Placental epithelial cell (primary cell): ENCODE measurements around the gene ARHGDIG. TPM values are rescaled to one million over a fixed set of nuclear protein-coding genes. Genes with fewer than 3 reads are reported as not detected.

Experiments used
- total RNA-seq: library from RNA; depleted of rRNA; stranded (reverse); fragments of >200 nt; gene quantifications from 2 replicates; pipeline ENCODE4 v1.2.3, GENCODE V29; 2012

Gene ARHGDIG
- not detected in 2 replicates for total RNA-seq

DNA sequence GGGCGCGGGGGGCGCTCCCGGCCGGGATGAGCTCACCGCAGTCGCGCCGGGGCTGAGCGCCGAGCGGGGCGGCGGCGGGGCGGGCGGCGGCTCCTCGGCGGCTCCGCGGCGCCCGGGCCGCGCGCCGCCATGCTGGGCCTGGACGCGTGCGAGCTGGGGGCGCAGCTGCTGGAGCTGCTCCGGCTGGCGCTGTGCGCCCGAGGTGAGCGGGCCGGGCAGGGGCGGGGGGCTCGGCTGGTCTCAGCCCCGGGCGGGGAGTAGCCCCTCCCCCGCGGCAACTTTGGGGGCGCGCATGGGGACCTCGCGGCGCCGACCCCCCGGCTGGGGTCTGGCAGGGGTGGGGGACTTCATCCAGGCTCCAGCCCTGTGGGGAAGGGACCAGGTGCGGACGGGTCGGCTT, at the start of gene ARHGDIG:
TSS of gene ARHGDIG (plus strand) at position 40 of the 400 bp plus-strand sequence. CDS start at position 130, 90 bp downstream.

GRCh38 chr16:234468-235305, 45.7 kb upstream of the ARHGDIG start, which contains the start of gene FAM234A:
FAM234A (plus strand) TSS chr16:234821; CDS start chr16:254414, 19,593 bp downstream.

DNA sequence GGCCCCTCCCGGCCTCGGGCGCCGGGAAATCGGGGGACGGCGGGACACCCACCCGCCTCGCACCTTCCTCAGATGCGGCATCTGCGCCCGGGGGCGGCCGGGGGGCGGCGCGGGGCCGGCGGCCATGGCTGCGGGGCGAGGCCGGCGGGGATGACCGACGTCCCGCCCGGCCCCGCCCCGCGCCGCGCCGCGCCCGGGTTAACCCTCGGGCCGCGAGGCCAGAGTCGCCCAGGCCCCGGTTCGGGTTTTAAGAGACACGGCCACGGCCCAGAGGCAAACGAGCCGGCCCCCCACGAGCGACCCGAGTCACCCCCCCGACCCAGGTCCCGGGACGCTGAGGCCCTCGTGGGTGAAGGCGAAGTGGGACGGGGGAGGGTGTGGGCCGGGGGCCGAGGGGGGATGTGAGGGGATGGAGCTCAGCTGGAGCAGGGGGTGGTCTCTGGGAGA, 4.6 kb upstream of the ARHGDIG start, which contains the start of gene RGS11:
TSS of gene RGS11 (minus strand) at position 159 of the 447 bp plus-strand sequence. CDS start at position 126, 33 bp downstream.

GRCh38 chr16:283033-283805, 2.8 kb downstream of the ARHGDIG start, which contains the start of gene PDIA2:
PDIA2 (plus strand) TSS chr16:283164; CDS start chr16:283170, 6 bp downstream.

Other genes with a start within 250 kb of the ARHGDIG start
- 1.2 and 2.1 TPM in 2 replicates for gene POLR3K, start 227.0 kb upstream of the ARHGDIG start, total RNA-seq
- 13.7 and 27.8 TPM in 2 replicates for gene SNRNP25, start 226.8 kb upstream of the ARHGDIG start, total RNA-seq
- gene RHBDF1, start 208.0 kb upstream of the ARHGDIG start, total RNA-seq: 41.8 and 43.2 TPM in 2 replicates
- 161 and 204 TPM in 2 replicates for gene MPG, start 202.4 kb upstream of the ARHGDIG start, total RNA-seq
- 10.5 and 14.1 TPM in 2 replicates for gene NPRL3, start 141.9 kb upstream of the ARHGDIG start, total RNA-seq
- not detected in 2 replicates for gene HBZ, start 127.9 kb upstream of the ARHGDIG start, total RNA-seq
- not detected in 2 replicates for gene HBM, start 114.6 kb upstream of the ARHGDIG start, total RNA-seq
- gene HBA2, start 107.7 kb upstream of the ARHGDIG start, total RNA-seq: not detected in 2 replicates
- not detected in 2 replicates for gene HBA1, start 103.9 kb upstream of the ARHGDIG start, total RNA-seq
- not detected in 2 replicates for gene HBQ1, start 100.1 kb upstream of the ARHGDIG start, total RNA-seq
- 35.5 and 52.6 TPM in 2 replicates for gene LUC7L, start 51.1 kb upstream of the ARHGDIG start, total RNA-seq
- 59.7 and 67.1 TPM in 2 replicates for gene FAM234A, start 45.8 kb upstream of the ARHGDIG start, total RNA-seq
- gene RGS11, start 4.6 kb upstream of the ARHGDIG start, total RNA-seq: not detected in 2 replicates
- not detected in 2 replicates for gene PDIA2, start 2.6 kb downstream of the ARHGDIG start, total RNA-seq
- 20.9 and 28.7 TPM in 2 replicates for gene AXIN1, start 72.1 kb downstream of the ARHGDIG start, total RNA-seq
- 45.5 and 89.7 TPM in 2 replicates for gene MRPL28, start 89.9 kb downstream of the ARHGDIG start, total RNA-seq
- 38.1 and 67.2 TPM in 2 replicates for gene PGAP6, start 101.4 kb downstream of the ARHGDIG start, total RNA-seq
- gene NME4, start 116.6 kb downstream of the ARHGDIG start, total RNA-seq: 109 and 129 TPM in 2 replicates
- 9.0 and 14.5 TPM in 2 replicates for gene DECR2, start 121.3 kb downstream of the ARHGDIG start, total RNA-seq
- gene RAB11FIP3, start 145.1 kb downstream of the ARHGDIG start, total RNA-seq: 13.4 and 21.2 TPM in 2 replicates
- 25.1 and 42.8 TPM in 2 replicates for gene CAPN15, start 247.1 kb downstream of the ARHGDIG start, total RNA-seq